ENCODE data around the gene PRR14.
A peak's percentile ranks its signal among the peaks of the same experiment; 100 is the strongest.

The PRR14 gene

GRCh38 chr16:30647274-30647571 is 3.5 kb upstream of the PRR14 start:
- DNase-seq (ENCODE audit: low read depth in 2 of 2), result no peak
- TF ChIP-seq CTCF (IDR thresholded peaks at IDR 0.05; ENCODE audit: low read depth, low read length), result no peak
- H3K4me3 ChIP-seq (replicated peaks in 1 of 2; ENCODE audit: low read depth in 2 of 2, low read length in 2 of 2), result no peak overlapping the region

GRCh38 chr16:30649725-30650368 is 913 bp upstream of the PRR14 start:
- TF ChIP-seq CTCF (IDR thresholded peaks at IDR 0.05; ENCODE audit: low read depth, low read length), result no peak

DNA sequence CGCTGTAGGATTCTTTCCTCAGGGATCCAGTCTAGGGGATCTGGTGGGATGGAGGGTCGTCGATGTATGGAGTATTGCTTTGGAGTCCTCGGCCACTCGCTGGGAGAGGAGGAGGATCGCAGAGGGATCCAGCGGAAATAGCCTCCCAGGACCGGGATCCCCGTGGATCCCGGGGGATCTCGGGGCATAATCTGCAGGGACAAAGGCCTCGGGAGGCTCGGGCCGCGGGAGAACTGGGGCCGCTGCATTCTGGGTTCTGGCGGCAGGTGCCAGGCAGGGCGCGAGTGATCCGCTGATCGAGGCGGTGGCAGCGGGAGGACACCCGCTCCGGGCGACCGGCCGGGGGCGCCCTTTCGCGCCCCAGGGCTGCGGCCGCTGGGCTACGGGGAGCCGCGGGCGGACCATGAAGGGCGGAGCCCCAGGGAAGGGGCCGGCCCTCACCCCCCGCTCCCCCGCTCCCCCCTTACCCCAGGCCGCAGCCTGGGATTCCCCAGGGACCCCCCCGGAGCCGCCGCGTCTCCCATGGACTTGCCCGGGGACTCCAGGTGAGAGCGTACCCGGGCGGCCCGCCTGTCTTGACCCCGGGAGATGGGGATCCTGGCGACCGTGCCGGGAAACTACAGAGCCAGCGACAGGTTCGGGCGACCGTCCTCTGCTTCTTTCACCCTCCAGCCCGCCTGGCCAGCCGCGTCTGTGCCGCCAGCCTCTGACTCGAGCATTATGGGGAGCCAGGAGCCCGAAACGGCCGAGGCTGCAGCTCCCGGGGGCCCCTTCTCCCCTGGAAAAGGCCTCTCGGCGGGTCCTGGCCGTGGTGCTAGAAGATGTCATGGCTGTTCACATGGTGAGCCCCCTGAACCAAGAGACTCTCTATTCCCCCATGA is 604 bp downstream of the PRR14 start:
- TF ChIP-seq CTCF (IDR thresholded peaks at IDR 0.05; ENCODE audit: low read depth, low read length), result peak; percentile 24
- peak; percentile 67 to 80 for DNase-seq (ENCODE audit: low read depth in 2 of 2)
- peak overlapping the region; percentile 84 to 86 for H3K4me3 ChIP-seq (replicated peaks in 1 of 2; ENCODE audit: low read depth in 2 of 2, low read length in 2 of 2)

More at GRCh38 chr16:30649725-30650368, 913 bp upstream of the PRR14 start:
- no peak for DNase-seq (ENCODE audit: low read depth in 2 of 2)
- peak overlapping the region; percentile 37 to 84 for H3K4me3 ChIP-seq (replicated peaks in 1 of 2; ENCODE audit: low read depth in 2 of 2, low read length in 2 of 2)

DNA sequence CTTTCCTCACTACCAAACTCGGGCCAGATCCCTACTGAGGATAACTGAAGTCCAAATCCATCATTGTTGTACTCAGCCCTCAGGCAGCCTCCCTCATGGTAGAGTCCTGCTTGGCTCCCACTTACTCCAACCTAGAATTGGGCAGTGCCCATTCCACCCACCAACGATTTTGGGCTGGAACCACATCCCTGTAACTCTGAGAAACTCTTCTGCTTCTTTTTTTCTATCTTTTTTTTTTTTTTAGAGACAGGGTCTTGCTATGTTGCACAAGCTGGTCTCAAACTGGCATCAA is 1.2 kb downstream of the PRR14 start:
- TF ChIP-seq CTCF (IDR thresholded peaks at IDR 0.05; ENCODE audit: low read depth, low read length), result no peak
- peak overlapping the region; percentile 84 to 86 for H3K4me3 ChIP-seq (replicated peaks in 1 of 2; ENCODE audit: low read depth in 2 of 2, low read length in 2 of 2)
- no peak for DNase-seq (ENCODE audit: low read depth in 2 of 2)

- no peak overlapping the region for H3K4me3 ChIP-seq (replicated peaks in 1 of 2; ENCODE audit: low read depth in 2 of 2, low read length in 2 of 2)
- no peak for TF ChIP-seq CTCF (IDR thresholded peaks at IDR 0.05; ENCODE audit: low read depth, low read length)
These were observed 2.0 kb downstream of the PRR14 start for GRCh38 chr16:30652718-30653117.

DNA sequence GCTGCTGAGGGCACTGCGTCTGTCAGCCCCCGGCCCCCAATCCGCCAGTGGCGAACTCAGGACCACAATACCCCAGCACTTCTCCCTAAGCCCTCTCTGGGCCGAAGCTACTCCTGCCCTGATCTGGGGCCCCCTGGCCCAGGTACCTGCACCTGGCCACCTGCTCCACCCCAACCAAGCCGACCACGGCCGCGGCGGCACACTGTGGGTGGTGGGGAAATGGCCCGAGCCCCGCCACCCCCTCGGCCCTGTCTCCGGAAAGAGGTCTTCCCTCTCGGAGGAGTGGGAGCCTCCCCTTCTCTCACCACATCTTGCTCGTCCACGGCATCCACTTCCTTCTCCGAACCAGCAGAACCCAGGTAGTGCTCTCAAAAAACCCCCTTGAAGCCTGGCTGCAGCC is 4.1 kb downstream of the PRR14 start:
- no peak for TF ChIP-seq CTCF (IDR thresholded peaks at IDR 0.05; ENCODE audit: low read depth, low read length)
- DNase-seq (ENCODE audit: low read depth in 2 of 2), result no peak
- H3K4me3 ChIP-seq (replicated peaks in 1 of 2; ENCODE audit: low read depth in 2 of 2, low read length in 2 of 2), result no peak overlapping the region

More at GRCh38 chr16:30652718-30653117, 2.0 kb downstream of the PRR14 start:
- no peak for DNase-seq (ENCODE audit: low read depth in 2 of 2)

All from cardiac fibroblast (primary cell).